NCI-H1436 (cell line): ENCODE measurements around the gene PPP3CA.
A peak's percentile ranks its signal among the peaks of the same experiment; 100 is the strongest.

Experiments
- DNase-seq: peaks from one replicate; lab custom pipeline; 2025; lab: John Stamatoyannopoulos, UW

PPP3CA gene

GRCh38 chr4:101288365-101289145 lies 58.8 kb downstream of the PPP3CA start:
- DNase-seq, result no peak

GRCh38 chr4:101287324-101287723 lies 60.0 kb downstream of the PPP3CA start:
- no peak for DNase-seq

DNA sequence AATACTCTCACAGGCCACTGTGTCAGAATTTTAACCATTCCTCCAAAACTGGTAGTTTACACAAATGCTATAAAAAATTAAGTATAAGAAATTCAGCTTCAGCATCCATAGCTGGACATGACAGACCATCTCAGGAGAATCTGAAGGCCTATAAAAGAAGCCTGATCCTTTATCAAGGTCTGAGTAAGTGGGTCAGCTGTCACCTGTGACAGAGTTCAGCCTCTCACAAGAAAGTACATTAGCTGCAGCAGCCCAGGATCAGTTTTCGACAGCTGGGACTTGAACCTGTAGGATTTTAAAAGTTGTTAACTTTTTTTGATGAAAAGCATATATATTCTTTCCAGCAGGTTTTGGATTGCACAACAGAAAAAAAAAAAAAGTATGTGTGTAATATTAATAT lies 60.7 kb downstream of the PPP3CA start:
- DNase-seq, result no peak

DNA sequence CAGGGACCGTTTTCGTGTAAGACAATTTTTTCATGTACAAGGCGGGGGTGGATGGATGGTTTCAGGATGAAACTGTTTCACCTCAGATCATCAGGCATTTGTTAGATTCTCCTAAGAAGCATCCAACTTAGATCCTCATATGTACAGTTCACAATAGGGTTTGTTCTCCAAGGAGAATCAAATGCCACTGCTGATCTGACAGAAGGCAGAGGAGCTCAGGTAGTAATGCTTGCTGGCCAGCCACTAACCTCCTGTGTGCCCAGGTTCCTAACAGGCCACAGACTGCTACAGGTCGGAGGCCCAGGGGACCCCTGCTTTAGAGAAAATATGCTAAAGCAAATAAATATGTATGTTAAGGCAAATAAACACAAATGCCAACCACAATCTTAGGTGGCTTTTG lies 61.3 kb downstream of the PPP3CA start:
- no peak for DNase-seq

DNA sequence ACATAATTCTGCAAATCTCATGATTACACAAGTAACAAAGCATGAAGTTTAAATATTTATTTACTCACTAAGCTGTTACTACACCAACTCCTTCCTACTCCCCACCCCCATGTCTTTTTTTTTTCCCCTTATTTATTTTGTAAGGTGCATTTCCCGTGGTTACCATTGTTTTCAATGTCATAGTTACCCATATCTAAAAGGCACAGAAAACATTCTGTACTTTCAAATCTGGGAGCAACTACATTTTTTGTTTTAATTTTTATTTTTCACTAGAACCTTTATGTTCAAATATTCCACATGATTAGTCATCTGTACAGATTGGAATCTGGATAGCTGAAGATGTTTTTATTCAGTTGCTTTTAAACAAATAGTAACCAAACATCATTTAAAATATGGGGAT lies 62.8 kb downstream of the PPP3CA start:
- DNase-seq, result no peak

- DNase-seq, result no peak
These were observed 63.9 kb downstream of the PPP3CA start for GRCh38 chr4:101283434-101283833.

- DNase-seq, result no peak
These were observed 65.1 kb downstream of the PPP3CA start for GRCh38 chr4:101282076-101282844.

DNA sequence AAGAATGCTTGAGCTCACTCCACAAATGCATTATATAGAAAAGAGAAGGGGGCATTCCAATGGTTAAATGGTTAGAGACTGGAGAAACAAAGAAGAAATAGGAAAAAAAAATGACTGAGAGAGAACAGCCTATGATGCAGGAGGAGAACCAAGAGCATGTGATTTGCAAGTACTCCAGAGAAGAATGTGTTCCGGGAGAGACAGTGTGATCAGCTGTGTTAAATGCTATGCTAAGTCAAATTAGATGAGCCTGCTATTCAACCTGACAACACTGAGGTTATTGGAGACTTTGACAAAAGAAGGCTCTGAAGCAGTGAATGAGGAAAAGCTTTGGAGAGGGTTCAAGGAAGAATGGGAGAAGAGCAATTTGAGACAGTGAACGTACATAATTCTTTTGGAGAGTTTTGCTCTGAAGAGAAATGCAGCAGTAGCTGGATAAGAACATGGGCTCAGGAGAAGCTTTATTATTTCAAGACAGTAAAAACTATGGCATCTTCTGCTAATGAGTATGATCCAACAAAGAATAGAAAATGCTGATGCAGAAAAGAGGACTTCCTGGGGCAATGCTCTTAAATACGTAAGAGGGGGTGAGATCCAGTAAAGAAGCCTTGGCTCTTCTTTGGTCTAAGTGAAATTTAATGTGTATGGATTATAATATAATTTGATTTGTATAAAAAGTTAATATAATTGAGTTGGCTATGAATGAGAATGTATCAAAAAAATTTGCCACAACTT lies 66.3 kb downstream of the PPP3CA start:
- DNase-seq, result no peak

- no peak for DNase-seq
These were observed 67.9 kb downstream of the PPP3CA start for GRCh38 chr4:101279377-101279871.

GRCh38 chr4:101277671-101278070 lies 69.7 kb downstream of the PPP3CA start:
- no peak for DNase-seq

GRCh38 chr4:101276661-101277060 lies 70.7 kb downstream of the PPP3CA start:
- no peak for DNase-seq

DNA sequence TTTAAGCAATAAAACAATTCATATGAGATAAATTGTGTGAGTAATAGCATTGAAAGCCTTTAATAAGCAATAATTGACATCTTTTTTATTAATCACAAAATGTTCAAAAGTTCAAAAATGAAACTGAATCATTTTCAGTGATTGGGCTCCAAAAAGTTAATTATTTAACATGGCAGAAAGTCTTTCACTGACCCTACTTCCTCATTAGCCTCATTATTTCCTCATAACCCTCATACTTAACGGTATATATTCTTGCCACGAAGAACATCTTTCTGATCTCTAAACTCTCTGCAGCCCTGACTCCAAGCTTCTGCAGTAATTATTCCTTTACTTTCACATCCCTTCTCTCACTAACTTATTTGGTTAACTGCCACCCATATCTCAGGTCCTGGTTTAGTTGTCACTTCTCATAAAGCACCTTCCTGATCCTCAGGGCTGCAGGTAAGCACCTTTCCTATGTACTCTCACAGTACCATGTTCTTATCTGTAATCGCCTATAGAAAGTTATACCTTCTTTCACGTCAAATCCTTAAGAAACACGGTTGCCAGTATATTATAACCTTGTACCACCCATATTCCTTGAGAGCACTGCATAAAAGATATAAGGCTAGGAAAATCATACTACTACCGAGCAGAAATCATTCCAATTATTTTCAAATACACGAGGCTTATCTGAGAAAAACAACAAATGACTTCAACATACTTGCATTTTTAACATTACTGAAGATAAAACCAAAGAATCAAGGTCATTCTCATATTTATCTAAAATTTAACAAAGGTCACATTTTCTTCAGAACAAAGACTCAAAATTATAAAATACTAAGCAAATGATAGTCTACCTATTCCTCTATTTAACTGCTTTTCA lies 72.2 kb downstream of the PPP3CA start:
- no peak for DNase-seq

GRCh38 chr4:101271516-101271915 lies 75.8 kb downstream of the PPP3CA start:
- DNase-seq, result no peak

DNA sequence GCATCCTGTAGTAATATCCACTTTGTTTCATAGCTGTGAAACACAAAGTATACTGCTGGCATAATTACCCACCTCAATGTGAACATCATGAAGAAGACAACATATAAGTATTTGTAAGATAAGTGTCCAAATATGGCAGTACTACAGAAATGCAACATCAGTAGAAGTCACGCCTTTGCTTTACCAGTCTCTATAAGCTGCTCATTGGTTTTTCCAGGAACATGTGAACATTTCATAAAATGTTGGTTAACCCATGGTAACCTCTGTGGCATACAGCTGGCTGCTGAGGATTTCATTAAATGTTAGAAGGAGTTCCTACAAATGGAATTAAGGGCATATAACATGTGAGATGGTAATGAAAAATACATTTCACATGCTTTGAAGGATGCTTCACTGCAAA lies 77.6 kb downstream of the PPP3CA start:
- no peak for DNase-seq

DNA sequence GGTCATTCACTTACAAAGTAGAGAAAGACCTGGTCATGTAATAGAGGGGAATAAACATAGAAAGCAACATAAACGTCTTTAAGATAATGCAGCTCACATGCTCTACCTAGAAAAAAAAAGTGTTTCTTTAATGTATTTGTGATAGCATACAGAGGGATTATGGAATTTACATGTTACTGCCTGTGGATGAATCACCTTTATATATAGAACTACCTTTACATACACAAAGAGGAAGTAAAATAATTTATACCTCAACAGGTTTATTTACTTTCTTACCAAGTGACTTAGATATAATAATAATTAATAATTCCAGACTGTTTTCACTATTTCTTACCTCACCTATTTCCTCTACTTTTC lies 81.5 kb downstream of the PPP3CA start:
- no peak for DNase-seq

- no peak for DNase-seq
These were observed 82.1 kb downstream of the PPP3CA start for GRCh38 chr4:101264993-101265815.

GRCh38 chr4:101264512-101264911 lies 82.8 kb downstream of the PPP3CA start:
- DNase-seq, result no peak

GRCh38 chr4:101262683-101263082 lies 84.6 kb downstream of the PPP3CA start:
- DNase-seq, result no peak

- no peak for DNase-seq
These were observed 87.5 kb downstream of the PPP3CA start for GRCh38 chr4:101259876-101260275.

- DNase-seq, result no peak
These were observed 88.4 kb downstream of the PPP3CA start for GRCh38 chr4:101258883-101259282.

GRCh38 chr4:101256222-101256621 lies 91.1 kb downstream of the PPP3CA start:
- peak; percentile 81 for DNase-seq
